ENCODE results near the gene ADCY10.

The ADCY10 gene

GRCh38 chr1:167776151-167776550 lies 137.8 kb downstream of the ADCY10 start:
- no peak for DNase-seq (ENCODE audit: low read depth)
- H3K4me3 ChIP-seq (ENCODE audit: control insufficient read depth, low read depth, low read length) = no peak overlapping the region
- no peak for TF ChIP-seq CTCF (IDR thresholded peaks at IDR 0.05; ENCODE audit: control insufficient read depth, insufficient read depth, low read depth, low read length, missing control alignments)

GRCh38 chr1:167775178-167775577 lies 138.8 kb downstream of the ADCY10 start:
- no peak for DNase-seq (ENCODE audit: low read depth)
- TF ChIP-seq CTCF (IDR thresholded peaks at IDR 0.05; ENCODE audit: control insufficient read depth, insufficient read depth, low read depth, low read length, missing control alignments) = no peak
- no peak overlapping the region for H3K4me3 ChIP-seq (ENCODE audit: control insufficient read depth, low read depth, low read length)

- no peak overlapping the region for H3K4me3 ChIP-seq (ENCODE audit: control insufficient read depth, low read depth, low read length)
- DNase-seq (ENCODE audit: low read depth) = no peak
- TF ChIP-seq CTCF (IDR thresholded peaks at IDR 0.05; ENCODE audit: control insufficient read depth, insufficient read depth, low read depth, low read length, missing control alignments) = no peak
Measured at GRCh38 chr1:167774710-167775109, 139.2 kb downstream of the ADCY10 start.

GRCh38 chr1:167773516-167773915 lies 140.4 kb downstream of the ADCY10 start:
- no peak for TF ChIP-seq CTCF (IDR thresholded peaks at IDR 0.05; ENCODE audit: control insufficient read depth, insufficient read depth, low read depth, low read length, missing control alignments)
- H3K4me3 ChIP-seq (ENCODE audit: control insufficient read depth, low read depth, low read length) = no peak overlapping the region
- no peak for DNase-seq (ENCODE audit: low read depth)

GRCh38 chr1:167772436-167772835 lies 141.5 kb downstream of the ADCY10 start:
- H3K4me3 ChIP-seq (ENCODE audit: control insufficient read depth, low read depth, low read length) = no peak overlapping the region
- DNase-seq (ENCODE audit: low read depth) = no peak
- TF ChIP-seq CTCF (IDR thresholded peaks at IDR 0.05; ENCODE audit: control insufficient read depth, insufficient read depth, low read depth, low read length, missing control alignments) = no peak

GRCh38 chr1:167770127-167770526 lies 143.8 kb downstream of the ADCY10 start:
- TF ChIP-seq CTCF (IDR thresholded peaks at IDR 0.05; ENCODE audit: control insufficient read depth, insufficient read depth, low read depth, low read length, missing control alignments) = no peak
- no peak overlapping the region for H3K4me3 ChIP-seq (ENCODE audit: control insufficient read depth, low read depth, low read length)
- DNase-seq (ENCODE audit: low read depth) = no peak

GRCh38 chr1:167767761-167768160 lies 146.2 kb downstream of the ADCY10 start:
- no peak for TF ChIP-seq CTCF (IDR thresholded peaks at IDR 0.05; ENCODE audit: control insufficient read depth, insufficient read depth, low read depth, low read length, missing control alignments)
- no peak for DNase-seq (ENCODE audit: low read depth)
- H3K4me3 ChIP-seq (ENCODE audit: control insufficient read depth, low read depth, low read length) = no peak overlapping the region

Data from AG09309 (cell line).